Astrocyte of the spinal cord (primary cell): ENCODE measurements around the gene MRPS5.
"Not testable (repeated sequence)": the region's sequence is repeated elsewhere in the genome, so short reads cannot be mapped to it uniquely, and the experiment has no call there.

Source experiments
- DNase-seq: peaks from one replicate; pipeline ENCODE4 v3.0.0; 2011; ENCODE audit warnings: low read depth, low spot score
- H3K4me3 ChIP-seq: 2 replicates; pipeline ENCODE4 v1.5.1; 2011; ENCODE audit warnings: low read depth, mild to moderate bottlenecking, low read length, moderate library complexity
- CTCF ChIP-seq: IDR thresholded peaks from 2 replicates; pipeline ENCODE4 v1.5.1; 2012; ENCODE audit warnings: low read depth, mild to moderate bottlenecking, low read length, inconsistent platforms
- in situ Hi-C: cut with HindIII; loops from 2 replicates; pipeline ENCODE4 v1.10.0; 2017; ENCODE audit warnings: low sequenced_read_pairs

Gene MRPS5

GRCh38 chr2:95039363-95039762 lies 82.2 kb downstream of the MRPS5 start:
- in situ Hi-C loops, result no loop called here
- TF ChIP-seq CTCF, result no peak
- no peak overlapping the region for H3K4me3 ChIP-seq
- no peak for DNase-seq

GRCh38 chr2:95038635-95039298 lies 82.8 kb downstream of the MRPS5 start:
- in situ Hi-C loops, result no loop called here
- TF ChIP-seq CTCF, result no peak

GRCh38 chr2:95037841-95038585 lies 83.6 kb downstream of the MRPS5 start:
- DNase-seq, in situ Hi-C loops, H3K4me3 ChIP-seq: not testable (repeated sequence)

More at GRCh38 chr2:95038635-95039298, 82.8 kb downstream of the MRPS5 start:
- H3K4me3 ChIP-seq, result no peak overlapping the region
- no peak for DNase-seq

GRCh38 chr2:95037384-95037839 lies 84.2 kb downstream of the MRPS5 start:
- in situ Hi-C loops, result no loop called here
- no peak for TF ChIP-seq CTCF
- DNase-seq, result no peak
- H3K4me3 ChIP-seq, result no peak overlapping the region

- no peak for TF ChIP-seq CTCF
- DNase-seq, result no peak
- in situ Hi-C loops, result no loop called here
- no peak overlapping the region for H3K4me3 ChIP-seq
Observed at GRCh38 chr2:95036596-95037383, 84.8 kb downstream of the MRPS5 start.
